GM19468 (cell line): Measurements from ENCODE around the gene NTM.

Experiments
- ATAC-seq: cut with Tn5 transposase; IDR thresholded peaks from one replicate; pipeline ENCODE4 v1.9.1; 2021; ENCODE audit warnings: mild to moderate bottlenecking, moderate library complexity, moderate number of reproducible peaks; ENCODE audit not compliant: unreplicated experiment; ENCODE audit errors: extremely low read depth

NTM gene

GRCh38 chr11:131658414-131658813, 288.0 kb downstream of the NTM start:
- no peak for ATAC-seq

GRCh38 chr11:131658952-131659351, 288.5 kb downstream of the NTM start:
- peak; percentile 33 for ATAC-seq

GRCh38 chr11:131659931-131660330, 289.5 kb downstream of the NTM start:
- ATAC-seq = no peak

DNA sequence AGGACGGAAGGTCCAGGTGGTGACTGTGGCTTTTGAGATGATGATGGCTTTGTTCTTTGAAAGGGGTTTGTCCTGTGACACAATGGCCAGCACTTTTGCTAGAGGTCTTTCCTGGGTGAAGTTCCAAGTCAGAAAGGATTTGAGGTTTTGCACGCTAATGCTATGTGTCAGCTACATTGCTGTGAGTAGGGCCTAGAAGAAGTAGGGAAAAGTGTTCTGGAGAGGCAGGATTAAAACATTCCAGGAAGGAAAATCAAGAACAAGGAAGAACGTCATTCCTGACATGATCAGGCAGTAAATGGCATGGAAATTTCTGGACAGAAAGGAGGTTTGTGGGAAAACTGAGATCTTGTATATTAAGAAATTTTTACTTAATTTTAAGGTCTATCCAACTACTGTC, 290.7 kb downstream of the NTM start:
- no peak for ATAC-seq

DNA sequence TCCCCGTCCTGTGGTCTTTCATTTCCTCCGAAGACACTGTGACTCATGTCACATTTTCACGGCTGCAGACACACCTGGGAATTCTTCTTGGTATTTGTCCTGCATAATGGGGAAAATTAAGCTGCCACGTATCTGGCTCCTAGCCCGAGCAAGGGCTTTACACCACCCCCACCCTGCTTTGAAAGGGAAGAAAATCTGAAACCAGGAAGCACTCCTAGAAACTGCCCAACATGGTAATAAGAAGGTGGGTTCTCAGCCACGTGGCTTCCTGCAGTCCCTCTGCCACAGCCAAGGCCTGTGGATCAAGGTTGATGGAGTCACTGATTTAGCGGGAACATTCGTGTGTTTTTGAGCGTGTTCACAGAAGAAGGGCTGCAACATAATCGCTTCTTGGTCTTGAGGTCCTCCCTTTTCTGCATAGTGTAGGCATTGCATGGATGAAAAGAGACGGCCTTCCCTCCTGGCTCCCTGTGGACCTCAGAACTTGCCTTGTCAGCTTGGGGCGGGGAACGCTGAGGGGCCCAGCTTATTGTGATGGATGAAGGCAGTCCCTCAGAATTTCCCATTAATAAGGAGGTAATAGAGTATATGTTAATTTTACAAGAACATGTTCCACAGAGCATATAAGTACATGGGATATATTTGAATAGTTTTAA, 292.0 kb downstream of the NTM start:
- no peak for ATAC-seq

- ATAC-seq = no peak
Observed at GRCh38 chr11:131662993-131663392, 292.6 kb downstream of the NTM start.

GRCh38 chr11:131663405-131664200, 293.2 kb downstream of the NTM start:
- ATAC-seq = no peak

DNA sequence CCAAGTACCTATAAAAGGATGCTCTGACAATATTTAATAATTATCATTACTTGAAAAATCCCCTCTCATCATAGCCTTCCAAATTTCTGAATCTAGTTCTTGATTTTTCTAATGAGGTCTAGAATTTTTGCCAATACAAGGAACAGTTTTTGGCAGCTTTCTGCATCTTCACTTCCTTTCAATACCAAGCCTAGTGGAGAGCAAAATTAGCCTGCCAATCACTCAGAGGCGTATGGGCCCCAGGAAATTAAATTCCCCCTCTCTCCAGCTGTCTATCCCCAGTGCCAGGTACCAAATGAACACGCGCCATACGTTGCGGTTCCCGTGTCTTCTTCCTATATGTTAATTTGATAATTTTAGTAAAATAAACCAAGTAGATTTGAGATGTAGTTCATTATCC, 293.9 kb downstream of the NTM start:
- ATAC-seq = no peak

GRCh38 chr11:131664816-131665215, 294.4 kb downstream of the NTM start:
- ATAC-seq = no peak

- ATAC-seq = no peak
Observed at GRCh38 chr11:131665344-131665968, 295.0 kb downstream of the NTM start.

DNA sequence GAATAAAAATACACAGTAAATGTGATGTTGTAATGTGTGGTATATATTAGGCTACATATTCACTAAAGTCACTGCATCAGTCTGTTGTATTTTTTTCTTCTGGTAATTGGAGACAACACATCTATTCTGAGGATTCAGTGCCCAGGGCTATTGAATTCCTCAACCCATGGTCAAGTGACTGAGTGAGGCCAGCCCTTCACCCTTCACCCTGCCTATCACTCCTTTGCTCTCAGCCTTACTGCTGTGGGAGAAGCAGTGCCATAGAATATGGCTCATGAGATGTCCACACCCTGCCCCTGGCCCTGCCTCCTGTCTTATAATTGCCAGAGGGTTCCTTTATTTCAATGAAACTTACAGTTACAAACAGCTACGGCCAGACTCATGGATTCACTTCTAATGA, 295.6 kb downstream of the NTM start:
- no peak for ATAC-seq

GRCh38 chr11:131666617-131667016, 296.2 kb downstream of the NTM start:
- no peak for ATAC-seq

- ATAC-seq = no peak
Observed at GRCh38 chr11:131667566-131667965, 297.2 kb downstream of the NTM start.

GRCh38 chr11:131668500-131669400, 298.3 kb downstream of the NTM start:
- no peak for ATAC-seq

DNA sequence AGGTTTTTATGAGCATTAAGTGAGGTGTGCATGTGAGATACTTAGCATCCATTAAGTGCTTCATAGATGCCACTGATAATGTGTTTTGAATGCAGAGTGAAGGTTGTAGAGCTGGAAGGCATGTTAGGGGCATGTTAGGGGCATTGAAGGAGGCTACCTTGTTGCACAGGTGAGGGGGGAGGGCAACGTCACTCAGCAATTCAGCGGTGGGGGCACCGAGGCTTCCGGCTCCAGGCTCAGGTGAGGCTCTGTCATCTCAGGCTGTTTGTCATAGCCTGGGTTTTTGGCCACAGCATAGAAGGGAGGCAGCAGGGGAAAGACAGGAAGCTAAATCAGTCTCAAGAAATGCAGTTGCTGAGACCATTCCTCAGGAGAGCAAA, 299.0 kb downstream of the NTM start:
- no peak for ATAC-seq

DNA sequence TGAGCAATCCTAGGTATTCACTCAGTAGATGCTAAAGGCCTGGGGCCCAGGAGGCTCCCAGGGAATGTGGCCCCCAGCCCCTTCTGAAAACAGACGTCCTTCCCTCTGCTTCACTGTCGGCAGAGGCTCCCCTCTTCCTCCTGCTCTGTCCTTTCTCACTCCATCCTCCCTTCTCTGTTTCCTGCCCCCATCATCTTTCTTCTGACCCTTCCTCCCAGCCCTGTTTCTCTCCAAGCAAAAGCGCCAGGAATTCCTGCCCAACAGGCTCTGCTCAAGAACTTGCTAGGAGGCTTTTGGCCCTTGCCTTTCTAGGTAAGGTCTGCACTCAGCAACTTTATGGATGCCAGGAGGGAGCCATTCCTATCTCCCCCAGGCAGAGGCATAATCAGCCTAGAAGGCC, 300.5 kb downstream of the NTM start:
- ATAC-seq = no peak

DNA sequence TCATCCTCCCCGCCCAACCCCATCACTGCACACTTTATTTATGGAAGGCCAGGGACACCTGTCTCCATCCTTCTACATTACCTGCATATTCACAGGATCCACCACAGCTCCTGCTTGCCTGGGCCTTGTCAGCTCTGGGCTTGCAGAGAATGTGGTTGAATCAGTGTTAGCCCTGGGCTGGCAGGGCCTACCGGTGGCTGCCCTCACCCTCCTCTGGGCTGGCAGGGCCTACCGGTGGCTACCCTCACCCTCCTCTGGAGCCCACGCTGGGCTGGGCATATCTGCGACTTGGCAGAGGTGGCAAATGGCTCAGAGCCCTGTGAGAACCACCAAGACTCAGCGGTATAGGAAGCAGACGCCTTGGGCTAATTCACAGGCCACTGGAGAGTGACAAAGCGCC, 300.9 kb downstream of the NTM start:
- no peak for ATAC-seq

DNA sequence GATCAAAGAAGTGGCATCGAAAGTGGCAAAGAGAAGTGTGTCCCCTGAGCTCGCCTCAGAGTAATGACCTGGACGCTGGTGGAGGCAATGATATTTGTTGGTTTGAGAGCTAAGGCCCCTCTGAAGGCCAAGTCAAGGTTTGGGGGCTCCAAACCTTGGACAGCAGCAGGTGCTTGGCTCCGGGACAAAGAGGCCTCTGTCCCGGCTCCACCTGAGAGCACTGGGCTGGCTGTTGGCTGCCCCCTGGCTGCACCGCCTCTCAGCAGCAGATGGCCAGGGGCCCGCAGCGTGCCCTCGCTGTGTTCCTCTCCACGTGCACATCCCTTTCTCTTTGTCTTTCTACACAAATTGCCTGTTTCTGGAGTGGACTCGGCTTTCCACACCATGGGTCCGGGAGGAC, 301.3 kb downstream of the NTM start:
- no peak for ATAC-seq

- no peak for ATAC-seq
Observed at GRCh38 chr11:131672191-131672590, 301.8 kb downstream of the NTM start.

DNA sequence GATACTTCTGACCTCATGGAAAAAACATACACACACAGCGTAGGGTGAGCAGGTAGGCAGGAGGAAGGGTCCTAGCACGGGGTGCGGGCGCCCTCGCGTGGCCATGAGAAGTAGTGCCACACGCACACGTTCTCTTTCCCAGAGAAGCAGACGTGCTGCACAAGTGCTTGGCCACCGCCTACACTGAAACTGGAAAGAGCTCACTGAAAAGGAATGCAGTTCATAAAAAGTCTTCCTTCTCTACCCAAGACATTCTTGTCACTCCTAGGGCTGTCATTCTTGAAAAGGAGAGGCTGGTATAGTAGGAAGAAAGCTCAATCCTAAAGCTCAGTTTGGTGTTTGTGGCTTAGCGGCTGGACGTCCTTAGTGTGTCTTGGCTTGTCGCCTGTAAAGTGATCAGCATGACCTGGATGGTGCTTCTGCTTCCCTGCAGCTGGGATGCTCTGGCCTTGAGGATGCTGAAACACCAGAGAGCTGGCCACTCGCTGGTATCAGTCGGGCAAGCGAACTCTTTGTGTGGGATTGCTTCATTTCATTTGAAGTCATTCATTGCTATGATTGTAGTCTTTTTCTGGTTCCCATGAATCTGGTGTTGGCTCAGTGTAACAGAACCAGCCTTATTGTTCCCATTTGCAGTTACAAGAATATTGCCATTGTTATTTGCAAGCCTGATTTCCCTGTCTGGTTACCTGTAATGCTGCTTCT, 303.8 kb downstream of the NTM start:
- peak; percentile 61 for ATAC-seq
